H1 (cell line): ENCODE measurements around the gene OR10P1. TPM values are rescaled to one million over a fixed set of nuclear protein-coding genes. Genes with fewer than 3 reads are reported as not detected.

Experiments
- ASH2L ChIP-seq: fragments of 200-600, 300-600 bp; sonication (generic); IDR thresholded peaks from one replicate; pipeline ENCODE4 v1.7.1; 2017; ENCODE audit warnings: low read length
- CHD2 ChIP-seq: IDR thresholded peaks from 2 replicates; pipeline ENCODE4 v1.6.1; 2012; ENCODE audit warnings: low read length, improper control_type of control experiment
- HDAC2 ChIP-seq, 2 experiments: fragments of 300-600 bp in 1 of 2; sonication (generic) in 1 of 2; IDR thresholded peaks; 2 replicates each; pipeline ENCODE4 v1.6.1; 2011 to 2012; ENCODE audit warnings: low read depth in 2 of 2, low read length in 2 of 2, mild to moderate bottlenecking in 2 of 2, moderate library complexity in 2 of 2, borderline replicate concordance in 1 of 2, inconsistent platforms in 1 of 2
- KDM1A ChIP-seq: fragments of 200-600, 300-600 bp; sonication (generic); IDR thresholded peaks from 2 replicates; pipeline ENCODE4 v1.7.1; 2016; ENCODE audit warnings: mild to moderate bottlenecking, low read length, borderline replicate concordance
- PHF8 ChIP-seq: fragments of 200-600 bp; sonication (generic); conservative IDR thresholded peaks from 2 replicates; pipeline ENCODE4 v1.7.1; 2012; ENCODE audit warnings: low read depth, mild to moderate bottlenecking, inconsistent platforms, low read length, moderate library complexity
- TAF1 ChIP-seq: IDR thresholded peaks from 2 replicates; pipeline ENCODE4 v1.6.1; 2011; ENCODE audit warnings: mild to moderate bottlenecking, low read depth, low read length
- TAF7 ChIP-seq: optimal IDR thresholded peaks from 2 replicates; pipeline ENCODE3; 2011; ENCODE audit warnings: low read depth, mild to moderate bottlenecking, inconsistent platforms, low read length, moderate library complexity, borderline replicate concordance
- TEAD4 ChIP-seq: IDR thresholded peaks from 2 replicates; pipeline ENCODE4 v1.6.1; 2012; ENCODE audit warnings: low read depth, low read length, inconsistent platforms, mixed read lengths
- polyA plus RNA-seq, 7 experiments: library from polyadenylated mRNA; depleted of rRNA in 3 of 7; stranded (reverse) in 5 of 7; unstranded in 2 of 7; fragments of >200 nt in 5 of 7; fragments of 200-250 nt in 2 of 7; gene quantifications; 1 replicate in 5 of 7; 2 replicates in 1 of 7; 4 replicates in 1 of 7; pipeline versions ENCODE4 v1.2.1 to v1.2.3, GENCODE V29; 2011 to 2013; ENCODE audit warnings: missing spikeins in 2 of 7, mixed read lengths in 2 of 7
- total RNA-seq: library from RNA; stranded (reverse); fragmentation: NEBNext Ultra II Directional; extraction: Animal tissue kit (Norgen Biotek cat#: 25700); gene quantifications from 2 replicates; pipeline ENCODE4 v1.2.1, GENCODE V29; 2021
- TF ChIP-seq, protein P1 (sequence below): fragments of 300-600 bp; sonication (generic); IDR thresholded peaks from 2 replicates; pipeline ENCODE4 v1.7.1; 2012; ENCODE audit warnings: low read length, moderate library complexity, mild to moderate bottlenecking, inconsistent platforms; ENCODE audit not compliant: insufficient replicate concordance
- TF ChIP-seq, protein P2 (sequence below): IDR thresholded peaks from 2 replicates; pipeline ENCODE4 v1.6.1; 2012; ENCODE audit warnings: inconsistent platforms

OR10P1 gene
- total and polyA plus RNA-seq, 2 of the 8 experiments (the other 6 are each of a cell fraction or from before 2014, with no cell fraction given), result not detected

DNA sequence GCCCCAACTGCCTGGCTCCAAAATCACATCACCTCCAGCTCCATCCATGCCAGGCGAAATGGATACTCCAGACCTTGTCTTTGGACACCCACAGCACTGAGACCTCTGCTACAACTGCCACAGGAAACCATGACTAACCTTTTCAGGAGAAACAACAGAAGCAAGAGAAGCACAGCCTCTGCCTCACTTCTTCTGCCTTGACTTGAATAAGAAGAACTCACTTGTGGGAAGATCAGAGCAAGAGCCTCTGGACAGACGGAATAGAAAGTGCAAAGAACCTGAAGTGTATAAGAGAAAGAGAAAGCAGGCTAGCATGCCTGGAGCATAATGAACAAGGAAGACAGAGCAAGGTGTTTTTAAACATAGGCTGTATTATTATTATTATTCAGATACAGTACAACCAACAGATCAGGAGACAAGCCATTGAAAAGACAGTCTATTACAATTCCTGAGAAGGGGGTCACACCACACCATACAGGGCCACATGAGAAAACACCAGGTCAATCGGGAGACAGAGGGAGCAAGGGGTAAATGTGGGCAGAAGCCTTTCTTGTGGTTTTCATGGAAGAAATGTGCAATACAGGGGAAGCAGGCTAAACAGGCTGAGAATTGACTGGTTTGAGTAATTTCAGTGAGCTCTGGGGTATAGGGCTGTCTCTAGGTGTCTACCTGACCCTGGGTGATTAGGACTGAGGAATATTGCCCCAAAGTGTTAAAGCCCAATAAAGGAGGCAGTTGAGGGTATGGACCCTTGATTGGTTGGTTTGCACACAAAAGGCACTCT lies 7.4 kb upstream of the OR10P1 start (continued):
- TF ChIP-seq, protein P1, sequence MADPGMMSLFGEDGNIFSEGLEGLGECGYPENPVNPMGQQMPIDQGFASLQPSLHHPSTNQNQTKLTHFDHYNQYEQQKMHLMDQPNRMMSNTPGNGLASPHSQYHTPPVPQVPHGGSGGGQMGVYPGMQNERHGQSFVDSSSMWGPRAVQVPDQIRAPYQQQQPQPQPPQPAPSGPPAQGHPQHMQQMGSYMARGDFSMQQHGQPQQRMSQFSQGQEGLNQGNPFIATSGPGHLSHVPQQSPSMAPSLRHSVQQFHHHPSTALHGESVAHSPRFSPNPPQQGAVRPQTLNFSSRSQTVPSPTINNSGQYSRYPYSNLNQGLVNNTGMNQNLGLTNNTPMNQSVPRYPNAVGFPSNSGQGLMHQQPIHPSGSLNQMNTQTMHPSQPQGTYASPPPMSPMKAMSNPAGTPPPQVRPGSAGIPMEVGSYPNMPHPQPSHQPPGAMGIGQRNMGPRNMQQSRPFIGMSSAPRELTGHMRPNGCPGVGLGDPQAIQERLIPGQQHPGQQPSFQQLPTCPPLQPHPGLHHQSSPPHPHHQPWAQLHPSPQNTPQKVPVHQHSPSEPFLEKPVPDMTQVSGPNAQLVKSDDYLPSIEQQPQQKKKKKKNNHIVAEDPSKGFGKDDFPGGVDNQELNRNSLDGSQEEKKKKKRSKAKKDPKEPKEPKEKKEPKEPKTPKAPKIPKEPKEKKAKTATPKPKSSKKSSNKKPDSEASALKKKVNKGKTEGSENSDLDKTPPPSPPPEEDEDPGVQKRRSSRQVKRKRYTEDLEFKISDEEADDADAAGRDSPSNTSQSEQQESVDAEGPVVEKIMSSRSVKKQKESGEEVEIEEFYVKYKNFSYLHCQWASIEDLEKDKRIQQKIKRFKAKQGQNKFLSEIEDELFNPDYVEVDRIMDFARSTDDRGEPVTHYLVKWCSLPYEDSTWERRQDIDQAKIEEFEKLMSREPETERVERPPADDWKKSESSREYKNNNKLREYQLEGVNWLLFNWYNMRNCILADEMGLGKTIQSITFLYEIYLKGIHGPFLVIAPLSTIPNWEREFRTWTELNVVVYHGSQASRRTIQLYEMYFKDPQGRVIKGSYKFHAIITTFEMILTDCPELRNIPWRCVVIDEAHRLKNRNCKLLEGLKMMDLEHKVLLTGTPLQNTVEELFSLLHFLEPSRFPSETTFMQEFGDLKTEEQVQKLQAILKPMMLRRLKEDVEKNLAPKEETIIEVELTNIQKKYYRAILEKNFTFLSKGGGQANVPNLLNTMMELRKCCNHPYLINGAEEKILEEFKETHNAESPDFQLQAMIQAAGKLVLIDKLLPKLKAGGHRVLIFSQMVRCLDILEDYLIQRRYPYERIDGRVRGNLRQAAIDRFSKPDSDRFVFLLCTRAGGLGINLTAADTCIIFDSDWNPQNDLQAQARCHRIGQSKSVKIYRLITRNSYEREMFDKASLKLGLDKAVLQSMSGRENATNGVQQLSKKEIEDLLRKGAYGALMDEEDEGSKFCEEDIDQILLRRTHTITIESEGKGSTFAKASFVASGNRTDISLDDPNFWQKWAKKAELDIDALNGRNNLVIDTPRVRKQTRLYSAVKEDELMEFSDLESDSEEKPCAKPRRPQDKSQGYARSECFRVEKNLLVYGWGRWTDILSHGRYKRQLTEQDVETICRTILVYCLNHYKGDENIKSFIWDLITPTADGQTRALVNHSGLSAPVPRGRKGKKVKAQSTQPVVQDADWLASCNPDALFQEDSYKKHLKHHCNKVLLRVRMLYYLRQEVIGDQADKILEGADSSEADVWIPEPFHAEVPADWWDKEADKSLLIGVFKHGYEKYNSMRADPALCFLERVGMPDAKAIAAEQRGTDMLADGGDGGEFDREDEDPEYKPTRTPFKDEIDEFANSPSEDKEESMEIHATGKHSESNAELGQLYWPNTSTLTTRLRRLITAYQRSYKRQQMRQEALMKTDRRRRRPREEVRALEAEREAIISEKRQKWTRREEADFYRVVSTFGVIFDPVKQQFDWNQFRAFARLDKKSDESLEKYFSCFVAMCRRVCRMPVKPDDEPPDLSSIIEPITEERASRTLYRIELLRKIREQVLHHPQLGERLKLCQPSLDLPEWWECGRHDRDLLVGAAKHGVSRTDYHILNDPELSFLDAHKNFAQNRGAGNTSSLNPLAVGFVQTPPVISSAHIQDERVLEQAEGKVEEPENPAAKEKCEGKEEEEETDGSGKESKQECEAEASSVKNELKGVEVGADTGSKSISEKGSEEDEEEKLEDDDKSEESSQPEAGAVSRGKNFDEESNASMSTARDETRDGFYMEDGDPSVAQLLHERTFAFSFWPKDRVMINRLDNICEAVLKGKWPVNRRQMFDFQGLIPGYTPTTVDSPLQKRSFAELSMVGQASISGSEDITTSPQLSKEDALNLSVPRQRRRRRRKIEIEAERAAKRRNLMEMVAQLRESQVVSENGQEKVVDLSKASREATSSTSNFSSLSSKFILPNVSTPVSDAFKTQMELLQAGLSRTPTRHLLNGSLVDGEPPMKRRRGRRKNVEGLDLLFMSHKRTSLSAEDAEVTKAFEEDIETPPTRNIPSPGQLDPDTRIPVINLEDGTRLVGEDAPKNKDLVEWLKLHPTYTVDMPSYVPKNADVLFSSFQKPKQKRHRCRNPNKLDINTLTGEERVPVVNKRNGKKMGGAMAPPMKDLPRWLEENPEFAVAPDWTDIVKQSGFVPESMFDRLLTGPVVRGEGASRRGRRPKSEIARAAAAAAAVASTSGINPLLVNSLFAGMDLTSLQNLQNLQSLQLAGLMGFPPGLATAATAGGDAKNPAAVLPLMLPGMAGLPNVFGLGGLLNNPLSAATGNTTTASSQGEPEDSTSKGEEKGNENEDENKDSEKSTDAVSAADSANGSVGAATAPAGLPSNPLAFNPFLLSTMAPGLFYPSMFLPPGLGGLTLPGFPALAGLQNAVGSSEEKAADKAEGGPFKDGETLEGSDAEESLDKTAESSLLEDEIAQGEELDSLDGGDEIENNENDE, result no peak
- TF ChIP-seq TAF1 (no peak), HDAC2 (IDR thresholded peaks at IDR 0.05; ENCODE audit: borderline replicate concordance in 1 of 2, low read depth in 2 of 2, low read length in 2 of 2) (no peak), TEAD4 (no peak), PHF8 (no peak), KDM1A (no peak), ASH2L (no peak), CHD2 (no peak), TAF7 (no peak)
- TF ChIP-seq, protein P2, sequence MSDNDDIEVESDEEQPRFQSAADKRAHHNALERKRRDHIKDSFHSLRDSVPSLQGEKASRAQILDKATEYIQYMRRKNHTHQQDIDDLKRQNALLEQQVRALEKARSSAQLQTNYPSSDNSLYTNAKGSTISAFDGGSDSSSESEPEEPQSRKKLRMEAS, result no peak
